Sigmoid colon (tissue), 7 donors: ENCODE data around the gene GJC1. TPM values are rescaled to one million over a fixed set of nuclear protein-coding genes. Genes with fewer than 3 reads are reported as not detected.
"Not testable (repeated sequence)": the region's sequence is repeated elsewhere in the genome, so short reads cannot be mapped to it uniquely, and the experiment has no call there.

ENCODE experiments used
- DNase-seq: peaks from one replicate; pipeline ENCODE4 v3.0.0-alpha.2; 2019
- H3K27ac ChIP-seq, 4 donors: fragments of 200-600 bp; sonication (generic); one replicate each; pipeline ENCODE4 v1.5.1; 2016 to 2019; ENCODE audit warnings: mild to moderate bottlenecking in 1 of 4
- H3K27me3 ChIP-seq, 3 donors: fragments of 200-600 bp; sonication (generic); one replicate each; pipeline ENCODE4 v1.5.1; 2019; ENCODE audit warnings: mild to moderate bottlenecking in 1 of 3
- H3K36me3 ChIP-seq, 4 donors: fragments of 200-600 bp; sonication (generic); one replicate each; pipeline ENCODE4 v1.5.1; 2016 to 2019
- H3K4me1 ChIP-seq, 4 donors: fragments of 200-600 bp; sonication (generic); one replicate each; pipeline ENCODE4 v1.5.1; 2017 to 2019
- H3K4me3 ChIP-seq, 4 donors: fragments of 200-600 bp; sonication (generic); one replicate each; pipeline ENCODE4 v1.5.1; 2017 to 2019; ENCODE audit warnings: mild to moderate bottlenecking in 2 of 4, moderate library complexity in 1 of 4
- H3K9me3 ChIP-seq, 4 donors: fragments of 200-600 bp in 3 of 4; sonication (generic) in 3 of 4; one replicate each; pipeline versions ENCODE4 v1.5.1 to v1.6.1; 2013 to 2019
- CTCF ChIP-seq, 4 experiments: fragments of 450-650 bp in 3 of 4; fragments of 200-600 bp in 1 of 4; IDR thresholded peaks; one replicate each; pipeline ENCODE4 v1.5.1; 2016 to 2019; ENCODE audit warnings: antibody characterized with exemption in 4 of 4, mild to moderate bottlenecking in 3 of 4, moderate library complexity in 2 of 4
- EP300 ChIP-seq, 4 donors: sonication (generic); formaldehyde crosslinking; IDR thresholded peaks; one replicate each; pipeline ENCODE4 v1.6.1; 2017; ENCODE audit warnings: antibody characterized with exemption in 4 of 4
- POLR2A ChIP-seq, 2 donors: fragments of 450-650 bp; IDR thresholded peaks; one replicate each; pipeline ENCODE4 v1.6.1; 2016; ENCODE audit warnings: antibody characterized with exemption in 2 of 2, mild to moderate bottlenecking in 2 of 2, moderate library complexity in 2 of 2
- POLR2AphosphoS5 ChIP-seq, 4 donors: sonication (generic); formaldehyde crosslinking; IDR thresholded peaks; one replicate each; pipeline ENCODE4 v1.6.1; 2017; ENCODE audit warnings: antibody characterized with exemption in 4 of 4
- WGBS, 2 donors: extraction: QIAGEN DNeasy Blood & Tissue Kit; methylation state at CpG; one replicate each; pipeline ENCODE4 v1.1.7; 2013; 5-methylcytosine and 5-hydroxymethylcytosine counted together
- intact Hi-C: fragments of 100-400 bp; cut with DNase I; formaldehyde crosslinking; loops from one replicate; pipeline ENCODE4 v1.15.1; 2023
- polyA plus RNA-seq, 3 donors: library from polyadenylated mRNA; stranded (reverse); fragments of 200-250 nt; gene quantifications; one replicate each; pipeline ENCODE4 v1.2.3, GENCODE V29; 2013
- total RNA-seq, 4 donors: library from RNA; depleted of rRNA; stranded (reverse); fragments of >200 nt; gene quantifications; one replicate each; pipeline ENCODE4 v1.1.0, GENCODE V29; 2016
- donor health status: healthy with polysubstance abuse.
- donor health status: Bipolar disorder and iron deficiency.
- donor health status: healthy.

The GJC1 gene
- total and polyA plus RNA-seq, 7 donors, result 0.23 to 134 (median 68.0) TPM

DNA sequence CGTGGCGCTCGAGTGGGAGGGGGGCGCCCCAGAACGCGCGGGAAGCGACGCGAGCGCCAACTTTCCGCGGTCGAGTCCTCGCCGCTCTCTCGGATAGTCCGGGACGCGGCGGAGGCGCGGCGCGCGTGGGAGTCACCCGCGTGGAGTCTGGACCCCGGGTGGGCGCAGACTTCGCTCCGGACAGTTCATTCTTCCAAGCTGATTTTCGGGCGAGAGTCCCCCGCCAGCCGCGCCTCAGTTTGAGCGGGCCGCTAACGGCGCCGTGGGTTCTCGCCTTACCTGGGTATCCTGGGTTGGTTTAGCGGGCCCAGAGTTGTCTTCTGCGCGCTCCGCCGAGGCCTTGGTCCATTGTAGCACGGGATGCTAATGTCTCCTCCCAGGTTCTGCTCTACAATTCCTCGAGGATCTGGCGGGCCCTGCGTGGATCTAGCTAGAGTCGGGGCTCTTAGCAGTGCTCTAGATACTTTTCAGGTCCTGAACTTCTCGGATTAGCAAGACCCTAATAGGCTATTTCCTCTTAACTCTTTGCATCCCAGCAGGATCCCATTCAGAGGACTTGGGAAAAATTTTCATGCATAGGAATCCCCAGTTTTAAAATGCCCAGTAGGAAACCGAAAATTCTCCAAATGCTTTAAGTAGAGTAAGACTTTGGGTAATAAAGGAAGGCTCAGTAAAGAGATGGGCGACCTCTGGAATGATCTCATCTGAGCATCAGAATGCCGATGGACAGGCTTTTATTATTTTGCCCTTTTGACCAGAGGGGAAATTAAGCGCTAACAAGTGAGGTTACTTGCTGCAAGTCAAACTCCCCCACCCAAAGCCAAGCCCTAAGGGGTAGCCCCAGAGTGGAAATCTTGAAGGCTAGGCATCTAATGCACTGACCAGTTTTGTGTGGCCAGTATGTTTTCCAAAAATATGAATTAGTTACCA, 537 bp upstream of the GJC1 start:
- Histone ChIP-seq H3K36me3 (peaks cover 0 to 5% (median 0%) of the 10 kb centered on the region in 4 donors), H3K4me1 (peaks cover 0 to 15% (median 10%) of the 10 kb centered on the region in 4 donors), H3K27ac (peak overlapping the region; percentile 88 to 99 (median 96)), H3K4me3 (peak overlapping the region; percentile 83 to 87 (median 86)), H3K27me3 (peaks cover 0 to 8% (median 3%) of the 10 kb centered on the region in 3 donors), H3K9me3 (no peaks in the 10 kb centered on the region)
- intact Hi-C loops, result loop anchor here (2.0 kb wide), 1 partner anchor 32 kb away; no protein-coding TSS in a partner anchor
- 3% methylated on average over 58 of the region's 58 CpGs for WGBS, 2 donors
- DNase-seq, result peak; percentile 74
- TF ChIP-seq POLR2AphosphoS5 (IDR thresholded peaks at IDR 0.05) (peak in 2 of 4 donors; percentile 24 to 32), CTCF (IDR thresholded peaks at IDR 0.05) (no peak)

DNA sequence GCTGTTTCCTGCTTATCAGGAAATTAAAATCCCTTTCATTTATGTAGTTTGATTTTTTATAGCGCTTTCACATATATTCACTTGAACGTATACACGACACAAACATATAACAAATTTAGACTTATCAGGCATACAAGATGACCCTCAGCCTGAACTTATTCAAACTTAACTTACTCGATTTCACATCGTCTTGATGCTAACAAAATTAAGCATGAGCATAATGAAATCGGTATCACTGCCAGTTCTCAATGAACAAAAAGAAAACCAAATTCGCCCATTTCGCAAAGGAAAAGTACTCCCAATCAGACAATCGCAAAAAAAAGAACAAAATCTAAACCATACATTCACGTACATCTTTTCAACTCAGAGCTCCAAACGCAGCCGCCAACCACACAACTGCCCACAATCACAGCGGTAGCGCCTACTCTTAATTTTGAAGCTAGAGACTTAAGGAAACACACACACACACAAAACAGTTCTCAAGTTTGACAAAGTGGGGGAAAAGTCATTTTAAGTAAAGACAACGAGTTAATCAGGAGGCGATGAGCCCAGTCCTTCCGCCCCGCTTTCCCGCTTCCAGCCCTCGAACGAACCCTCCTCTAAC, 1.1 kb downstream of the GJC1 start:
- Histone ChIP-seq H3K36me3 (peaks cover 0 to 5% (median 0%) of the 10 kb centered on the region in 4 donors), H3K4me3 (peak overlapping the region; percentile 83 to 87 (median 86)), H3K27ac (peak overlapping the region; percentile 88 to 99 (median 96)), H3K4me1 (peaks cover 0 to 27% (median 23%) of the 10 kb centered on the region in 4 donors), H3K9me3 (no peaks in the 10 kb centered on the region), H3K27me3 (peaks cover 0 to 8% (median 3%) of the 10 kb centered on the region in 3 donors)
- intact Hi-C loops, result loop anchor here (5.0 kb wide), 1 partner anchor 52 kb away; no protein-coding TSS in a partner anchor
- DNase-seq, result no peak
- TF ChIP-seq EP300 (IDR thresholded peaks at IDR 0.05) (no peak), POLR2AphosphoS5 (IDR thresholded peaks at IDR 0.05) (peak in 2 of 4 donors; percentile 5 to 18)
- 4 to 6% methylated on average over 21 of the region's 21 CpGs for WGBS, 2 donors

- H3K4me1 ChIP-seq, result peaks cover 0 to 37% (median 31%) of the 10 kb centered on the region in 4 donors
- H3K4me3 ChIP-seq, result peak overlapping the region; percentile 83 to 87 (median 86)
- H3K27me3 ChIP-seq, result peaks cover 0 to 8% (median 3%) of the 10 kb centered on the region in 3 donors
- TF ChIP-seq POLR2AphosphoS5 (IDR thresholded peaks at IDR 0.05), result no peak
- no peak for TF ChIP-seq CTCF (IDR thresholded peaks at IDR 0.05)
- no peak for TF ChIP-seq POLR2A (IDR thresholded peaks at IDR 0.05)
- TF ChIP-seq EP300 (IDR thresholded peaks at IDR 0.05), result no peak
- intact Hi-C loops, result loop anchor here (5.0 kb wide), 1 partner anchor 51 kb away; no protein-coding TSS in a partner anchor
- WGBS, 2 donors, result 64 to 80% methylated on average over 1 of the region's 1 CpG
- peak overlapping the region; percentile 88 to 99 (median 96) for H3K27ac ChIP-seq
- no peaks in the 10 kb centered on the region for H3K9me3 ChIP-seq
- no peak for DNase-seq
- H3K36me3 ChIP-seq, result peaks cover 0 to 5% (median 0%) of the 10 kb centered on the region in 4 donors
Measured at GRCh38 chr17:44827863-44828262, 2.2 kb downstream of the GJC1 start.

DNA sequence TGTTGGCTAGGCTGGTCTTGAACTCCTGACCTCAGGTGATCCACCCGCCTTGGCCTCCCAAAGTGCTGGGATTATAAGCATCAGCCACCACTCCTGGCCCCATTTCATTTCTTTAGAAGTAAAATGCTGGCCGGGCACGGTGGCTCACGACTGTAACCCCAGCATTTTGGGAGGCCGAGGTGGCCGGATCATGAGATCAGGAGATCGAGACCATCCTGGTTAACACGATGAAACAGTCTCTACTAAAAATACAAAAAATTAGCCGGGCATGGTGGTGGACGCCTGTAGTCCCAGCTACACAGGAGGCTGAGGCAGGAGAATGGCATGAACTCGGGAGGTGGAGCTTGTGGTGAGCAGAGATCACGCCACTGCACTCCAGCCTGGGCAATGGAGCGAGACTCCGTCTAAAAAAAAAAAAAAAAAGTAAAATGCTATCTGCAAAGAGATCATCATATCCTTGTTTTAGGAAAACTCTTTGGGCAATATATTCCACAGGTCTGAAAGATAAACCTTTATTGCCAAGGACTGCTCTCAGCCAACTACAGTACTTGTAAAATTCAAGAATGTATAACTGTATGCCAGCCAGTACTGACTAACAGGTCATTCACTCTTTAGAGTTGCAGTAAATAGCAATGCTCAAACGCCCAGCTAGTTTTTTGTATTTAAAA, 3.8 kb downstream of the GJC1 start:
- no peaks in the 10 kb centered on the region for H3K9me3 ChIP-seq
- H3K27me3 ChIP-seq, result peaks cover 0 to 8% (median 3%) of the 10 kb centered on the region in 3 donors
- peak; percentile 57 for DNase-seq
- peaks cover 0 to 51% (median 39%) of the 10 kb centered on the region in 4 donors for H3K4me1 ChIP-seq
- intact Hi-C loops, result loop anchor here (5.0 kb wide), 1 partner anchor 49 kb away; no protein-coding TSS in a partner anchor
- TF ChIP-seq EP300 (IDR thresholded peaks at IDR 0.05) (peak in 1 of 4 donors; percentile 3), CTCF (IDR thresholded peaks at IDR 0.05) (no peak), POLR2AphosphoS5 (IDR thresholded peaks at IDR 0.05) (peak in 3 of 4 donors; percentile 39 to 60 (median 53))
- H3K27ac ChIP-seq, result peak overlapping the region in 3 of 4 donors; percentile 94 to 99 (median 98)
- peaks cover 0 to 5% (median 0%) of the 10 kb centered on the region in 4 donors for H3K36me3 ChIP-seq
- peak overlapping the region in 3 of 4 donors; percentile 83 to 86 (median 86) for H3K4me3 ChIP-seq
- WGBS, 2 donors, result 79 to 87% methylated on average over 15 of the region's 15 CpGs

GRCh38 chr17:44825236-44825635, 4.9 kb downstream of the GJC1 start:
- not testable (repeated sequence) for H3K9me3 ChIP-seq, H3K36me3 ChIP-seq, H3K4me3 ChIP-seq, H3K27me3 ChIP-seq
- DNase-seq, result peak; percentile 18
- H3K27ac ChIP-seq, result peak overlapping the region in 3 of 4 donors; percentile 94 to 99 (median 98)
- WGBS, 2 donors, result 94% methylated on average over 9 of the region's 9 CpGs
- H3K4me1 ChIP-seq, result peaks cover 0 to 61% (median 42%) of the 10 kb centered on the region in 4 donors
- intact Hi-C loops, result loop anchor here (5.0 kb wide), 1 partner anchor 48 kb away; no protein-coding TSS in a partner anchor
